Stimulated activated naive CD8-positive, alpha-beta T cell treated with anti-CD3 and anti-CD28 coated beads, Interleukin-15, amount 100 ng/mL, for 72 hours (primary cell): ENCODE measurements around the gene MAPK8.

Source experiments
- ATAC-seq: fragments of 150-1000 bp; cut with Tn5 transposase; 2 replicates; pipeline ENCODE4 v1.10.0; 2021; ENCODE audit warnings: mild to moderate bottlenecking, moderate library complexity
- DNase-seq, 2 donors: peaks; one replicate each; pipeline ENCODE4 v3.0.0; 2021 to 2022
- H3K27ac Mint-ChIP-seq, 2 donors: one replicate each; pipeline ENCODE4 v1.8.0; 2022; ENCODE audit warnings: mild to moderate bottlenecking in 2 of 2, mixed read lengths in 2 of 2, moderate library complexity in 2 of 2
- H3K27me3 Mint-ChIP-seq: one replicate; pipeline ENCODE4 v1.8.0; 2022; ENCODE audit warnings: mixed read lengths
- H3K4me1 Mint-ChIP-seq: one replicate; pipeline ENCODE4 v1.8.0; 2022; ENCODE audit warnings: mild to moderate bottlenecking, mixed read lengths
- H3K4me3 Mint-ChIP-seq, 2 donors: one replicate each; pipeline ENCODE4 v1.8.0; 2022; ENCODE audit warnings: mild to moderate bottlenecking in 2 of 2, mixed read lengths in 2 of 2, moderate library complexity in 1 of 2
- H3K9me3 Mint-ChIP-seq, 2 donors: one replicate each; pipeline ENCODE4 v1.8.0; 2022; ENCODE audit warnings: mixed read lengths in 2 of 2

The MAPK8 gene

GRCh38 chr10:48468866-48469511 lies 162.5 kb downstream of the MAPK8 start:
- Mint-ChIP-seq H3K4me1 (no peaks in the 10 kb centered on the region), H3K27me3 (no peaks in the 10 kb centered on the region), H3K9me3 (no peaks in the 10 kb centered on the region), H3K27ac (no peak overlapping the region), H3K4me3 (no peak overlapping the region)
- no peak for ATAC-seq
- DNase-seq = peak in 1 of 2 donors; percentile 5

- no peak overlapping the region for H3K4me3 Mint-ChIP-seq
- H3K27me3 Mint-ChIP-seq = no peaks in the 10 kb centered on the region
- DNase-seq (peak in 1 of 2 donors; percentile 1), ATAC-seq (no peak)
- H3K9me3 Mint-ChIP-seq = no peaks in the 10 kb centered on the region
- H3K4me1 Mint-ChIP-seq = no peaks in the 10 kb centered on the region
- no peak overlapping the region for H3K27ac Mint-ChIP-seq
These were observed 163.1 kb downstream of the MAPK8 start for GRCh38 chr10:48469516-48470020.

- no peak overlapping the region for H3K27ac Mint-ChIP-seq
- no peaks in the 10 kb centered on the region for H3K9me3 Mint-ChIP-seq
- DNase-seq (peak in 1 of 2 donors; percentile 1), ATAC-seq (no peak)
- no peaks in the 10 kb centered on the region for H3K4me1 Mint-ChIP-seq
- H3K4me3 Mint-ChIP-seq = no peak overlapping the region
- no peaks in the 10 kb centered on the region for H3K27me3 Mint-ChIP-seq
These were observed 163.8 kb downstream of the MAPK8 start for GRCh38 chr10:48470115-48470892.

- ATAC-seq = no peak
- peak in 1 of 2 donors; percentile 1 for DNase-seq
- Mint-ChIP-seq H3K9me3 (no peaks in the 10 kb centered on the region), H3K27me3 (peaks cover 5% of the 10 kb centered on the region), H3K4me1 (no peaks in the 10 kb centered on the region), H3K4me3 (no peak overlapping the region), H3K27ac (peak overlapping the region in 1 of 2 donors; percentile 72)
These were observed 164.7 kb downstream of the MAPK8 start for GRCh38 chr10:48470893-48471805.

GRCh38 chr10:48472501-48473069 lies 166.1 kb downstream of the MAPK8 start:
- H3K4me3 Mint-ChIP-seq = no peak overlapping the region
- DNase-seq = peak in 1 of 2 donors; percentile 3
- no peak overlapping the region for H3K27ac Mint-ChIP-seq
- peaks cover 6% of the 10 kb centered on the region for H3K27me3 Mint-ChIP-seq
- no peak for ATAC-seq
- no peaks in the 10 kb centered on the region for H3K4me1 Mint-ChIP-seq
- no peaks in the 10 kb centered on the region for H3K9me3 Mint-ChIP-seq

GRCh38 chr10:48473704-48474103 lies 167.2 kb downstream of the MAPK8 start:
- Mint-ChIP-seq H3K4me3 (no peak overlapping the region), H3K27me3 (peaks cover 6% of the 10 kb centered on the region), H3K4me1 (no peaks in the 10 kb centered on the region), H3K27ac (no peak overlapping the region), H3K9me3 (no peaks in the 10 kb centered on the region)
- ATAC-seq (no peak), DNase-seq (peak in 1 of 2 donors; percentile 1)

GRCh38 chr10:48474765-48475365 lies 168.4 kb downstream of the MAPK8 start:
- Mint-ChIP-seq H3K27ac (no peak overlapping the region), H3K9me3 (no peaks in the 10 kb centered on the region), H3K27me3 (peaks cover 14% of the 10 kb centered on the region), H3K4me3 (no peak overlapping the region), H3K4me1 (no peaks in the 10 kb centered on the region)
- DNase-seq (no peak), ATAC-seq (no peak)

- Mint-ChIP-seq H3K27ac (no peak overlapping the region), H3K9me3 (no peaks in the 10 kb centered on the region), H3K4me1 (no peaks in the 10 kb centered on the region), H3K27me3 (peaks cover 20% of the 10 kb centered on the region), H3K4me3 (no peak overlapping the region)
- ATAC-seq = no peak
- DNase-seq = peak in 1 of 2 donors; percentile 1
These were observed 169.4 kb downstream of the MAPK8 start for GRCh38 chr10:48475943-48476278.

- no peak overlapping the region for H3K4me3 Mint-ChIP-seq
- H3K27ac Mint-ChIP-seq = peak overlapping the region in 1 of 2 donors; percentile 14
- DNase-seq = peak in 1 of 2 donors; percentile 1
- ATAC-seq = no peak
- peaks cover 24% of the 10 kb centered on the region for H3K27me3 Mint-ChIP-seq
- H3K4me1 Mint-ChIP-seq = no peaks in the 10 kb centered on the region
- no peaks in the 10 kb centered on the region for H3K9me3 Mint-ChIP-seq
These were observed 170.0 kb downstream of the MAPK8 start for GRCh38 chr10:48476279-48476982.

- no peak for ATAC-seq
- H3K27me3 Mint-ChIP-seq = peaks cover 24% of the 10 kb centered on the region
- no peak overlapping the region for H3K4me3 Mint-ChIP-seq
- H3K4me1 Mint-ChIP-seq = no peaks in the 10 kb centered on the region
- no peak for DNase-seq
- no peaks in the 10 kb centered on the region for H3K9me3 Mint-ChIP-seq
- H3K27ac Mint-ChIP-seq = no peak overlapping the region
These were observed 170.7 kb downstream of the MAPK8 start for GRCh38 chr10:48477141-48477540.

GRCh38 chr10:48477616-48478015 lies 171.1 kb downstream of the MAPK8 start:
- ATAC-seq = no peak
- Mint-ChIP-seq H3K9me3 (no peaks in the 10 kb centered on the region), H3K4me1 (no peaks in the 10 kb centered on the region), H3K4me3 (no peak overlapping the region), H3K27me3 (peaks cover 24% of the 10 kb centered on the region), H3K27ac (no peak overlapping the region)
- no peak for DNase-seq

GRCh38 chr10:48478469-48478868 lies 172.0 kb downstream of the MAPK8 start:
- no peak for ATAC-seq
- no peaks in the 10 kb centered on the region for H3K9me3 Mint-ChIP-seq
- no peaks in the 10 kb centered on the region for H3K4me1 Mint-ChIP-seq
- H3K27ac Mint-ChIP-seq = no peak overlapping the region
- no peak for DNase-seq
- H3K4me3 Mint-ChIP-seq = no peak overlapping the region
- H3K27me3 Mint-ChIP-seq = peaks cover 24% of the 10 kb centered on the region

GRCh38 chr10:48478980-48479811 lies 172.7 kb downstream of the MAPK8 start:
- H3K9me3 Mint-ChIP-seq = no peaks in the 10 kb centered on the region
- no peak overlapping the region for H3K4me3 Mint-ChIP-seq
- DNase-seq (no peak), ATAC-seq (no peak)
- peaks cover 24% of the 10 kb centered on the region for H3K27me3 Mint-ChIP-seq
- peak overlapping the region in 1 of 2 donors; percentile 42 for H3K27ac Mint-ChIP-seq
- H3K4me1 Mint-ChIP-seq = no peaks in the 10 kb centered on the region
